ENCODE results near the gene KDM4D. TPM values are rescaled to one million over a fixed set of nuclear protein-coding genes. Genes with fewer than 3 reads are reported as not detected.

The KDM4D gene
- total and polyA plus RNA-seq, 2 of the 8 experiments (the other 6 are each of a cell fraction or from before 2014, with no cell fraction given): 1.5 to 4.5 TPM

DNA sequence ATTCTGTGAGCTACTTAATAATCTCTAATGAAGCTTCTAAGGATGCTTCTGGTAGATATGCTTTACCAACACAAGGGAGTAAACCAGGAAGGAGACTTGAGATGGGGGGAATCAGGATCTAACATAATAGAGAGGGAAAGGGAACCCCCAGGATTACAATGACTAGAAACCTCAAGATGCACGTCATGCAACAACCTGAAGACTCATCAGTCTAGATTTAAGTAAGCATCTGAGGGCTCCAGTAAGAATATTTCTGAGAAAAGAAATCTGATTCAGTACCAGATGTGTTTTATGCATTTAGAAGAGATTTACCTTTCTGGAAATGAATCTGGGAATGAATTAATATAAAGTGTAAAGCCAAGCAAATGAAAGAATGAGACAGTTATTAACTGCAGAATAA, 15.2 kb downstream of the KDM4D start:
- no peak overlapping the region for H2BK5ac ChIP-seq (ENCODE audit: low read depth, low read length)
- no peak overlapping the region for H4K5ac ChIP-seq (ENCODE audit: insufficient read length, low read depth, low read length)
- H3K18ac ChIP-seq (ENCODE audit: extremely low read depth, low read length): no peak overlapping the region
- no peaks in the 10 kb centered on the region for H3K9me3 ChIP-seq (ENCODE audit: insufficient read depth in 2 of 2, low read depth in 1 of 2, low read length in 1 of 2)
- FAIRE-seq (no peak), DNase-seq (ENCODE audit: low read depth in 1 of 2, low spot score in 2 of 2) (no peak)
- no peak overlapping the region for H3K14ac ChIP-seq (ENCODE audit: insufficient read length)
- H3K79me2 ChIP-seq (ENCODE audit: control insufficient read depth in 1 of 2, insufficient read depth in 2 of 2, low read length in 2 of 2): no peaks in the 10 kb centered on the region
- no peaks in the 10 kb centered on the region for H3K36me3 ChIP-seq (ENCODE audit: control insufficient read depth in 2 of 4, insufficient read depth in 4 of 4, low read length in 3 of 4)
- H2BK20ac ChIP-seq (ENCODE audit: low read length): no peak overlapping the region
- H3K4me2 ChIP-seq (ENCODE audit: insufficient read depth in 1 of 2, low read depth in 2 of 2, low read length in 2 of 2): no peak overlapping the region
- no peaks in the 10 kb centered on the region for H3K23me2 ChIP-seq (ENCODE audit: low read depth, low read length)
- H4K8ac ChIP-seq (ENCODE audit: extremely low read depth, insufficient read depth, low read length): no peak overlapping the region
- H3K56ac ChIP-seq (replicated peaks; ENCODE audit: insufficient read length, low read depth, low read length): no peak overlapping the region
- no peak overlapping the region for H2BK12ac ChIP-seq (ENCODE audit: low read depth, low read length)
- no peaks in the 10 kb centered on the region for H4K20me1 ChIP-seq (replicated peaks in 1 of 2; ENCODE audit: control insufficient read depth in 1 of 2, insufficient read depth in 2 of 2, low read length in 2 of 2)
- H2AK5ac ChIP-seq (ENCODE audit: low read depth, low read length): no peak overlapping the region
- no peak overlapping the region for H2BK120ac ChIP-seq (replicated peaks; ENCODE audit: low read depth, low read length)
- no peaks in the 10 kb centered on the region for H3K79me1 ChIP-seq (ENCODE audit: low read depth, low read length)
- no peak overlapping the region for H2BK15ac ChIP-seq (ENCODE audit: low read length)
- CTCF ChIA-PET (ENCODE audit: partially characterized antibody): no interaction called here
- H3K27me3 ChIP-seq (replicated peaks in 1 of 4; ENCODE audit: control insufficient read depth in 3 of 4, extremely low read depth in 1 of 4, insufficient read depth in 3 of 4, low read length in 3 of 4): no peaks in the 10 kb centered on the region; a peak in 1 of 7 replicates
- no peak overlapping the region for H4K91ac ChIP-seq (replicated peaks; ENCODE audit: insufficient read length, low read length)
- 79% methylated on average over 1 of the region's 1 CpG; no CpG with 5 or more reads in 1 of the 2 experiments for WGBS, 2 experiments (ENCODE audit: extremely low coverage in 1 of 2, insufficient coverage in 1 of 2, insufficient read length in 1 of 2, insufficient replicate concordance in 2 of 2, low coverage in 1 of 2, low lambda C conversion rate in 2 of 2, missing lambda C conversion rate in 1 of 2)
- no peaks in the 10 kb centered on the region for H3K4me1 ChIP-seq (replicated peaks in 1 of 4; ENCODE audit: control insufficient read depth in 3 of 4, insufficient read depth in 4 of 4, low read length in 3 of 4)
- no peak overlapping the region for H3K4me3 ChIP-seq (ENCODE audit: extremely low read depth in 1 of 4, insufficient read depth in 2 of 4, low read depth in 3 of 4, low read length in 4 of 4)
- H3K4ac ChIP-seq (replicated peaks; ENCODE audit: insufficient read length, low read depth, low read length): no peak overlapping the region
- no peak overlapping the region for H2AFZ ChIP-seq (ENCODE audit: low read length)
- no peak overlapping the region for H3K9ac ChIP-seq (replicated peaks in 1 of 4; ENCODE audit: extremely low read depth in 1 of 4, low read depth in 3 of 4, low read length in 3 of 4)
- POLR2A ChIA-PET (ENCODE audit: partially characterized antibody): no interaction called here
- no peak overlapping the region for H3K27ac ChIP-seq (ENCODE audit: low read depth, low read length)
- H3K23ac ChIP-seq (ENCODE audit: insufficient read length): no peak overlapping the region
- TF ChIP-seq HDAC6 (IDR thresholded peaks at IDR 0.05; ENCODE audit: low read depth, low read length) (no peak), BRCA1 (IDR thresholded peaks at IDR 0.05; ENCODE audit: low read depth, low read length) (no peak), SP4 (IDR thresholded peaks at IDR 0.05; ENCODE audit: low read length) (no peak), CTBP2 (IDR thresholded peaks at IDR 0.05; ENCODE audit: borderline replicate concordance, insufficient read depth, insufficient read length, low read length) (no peak), EP300 (IDR thresholded peaks at IDR 0.05; ENCODE audit: borderline replicate concordance in 1 of 2, low read depth in 2 of 2, low read length in 2 of 2) (no peak), CHD1 (IDR thresholded peaks at IDR 0.05; ENCODE audit: low read depth, low read length) (no peak), JUN (IDR thresholded peaks at IDR 0.05; ENCODE audit: low read depth, low read length) (no peak), TEAD4 (IDR thresholded peaks at IDR 0.05; ENCODE audit: low read depth, low read length) (no peak), MAFK (IDR thresholded peaks at IDR 0.05; ENCODE audit: low read depth, low read length) (no peak), SRF (IDR thresholded peaks at IDR 0.05; ENCODE audit: low read depth, low read length) (no peak)

Measured in H1 (cell line).